ENCODE data around the gene EME1. TPM values are rescaled to one million over a fixed set of nuclear protein-coding genes. Genes with fewer than 3 reads are reported as not detected.
A peak's percentile ranks its signal among the peaks of the same experiment; 100 is the strongest.

The EME1 gene
- total and polyA plus RNA-seq, 2 of the 13 experiments (the other 11 are each of a cell fraction or from before 2014, with no cell fraction given) = 20.7 to 24.6 TPM

GRCh38 chr17:50422738-50423137, 49.7 kb downstream of the EME1 start (continued):
- TF ChIP-seq ZNF800 (CRISPR knock-in tag; IDR thresholded peaks at IDR 0.05) (no peak), GATAD2A (CRISPR knock-in tag; IDR thresholded peaks at IDR 0.05) (peak; percentile 84), ZNF629 (CRISPR knock-in tag; conservative IDR thresholded peaks at IDR 0.05) (no peak), MLLT10 (CRISPR knock-in tag; IDR thresholded peaks at IDR 0.05) (no peak), ZNF260 (CRISPR knock-in tag; IDR thresholded peaks at IDR 0.05; ENCODE audit: borderline replicate concordance, low read depth) (no peak), ZNF3 (CRISPR knock-in tag; IDR thresholded peaks at IDR 0.05) (peak; percentile 81; the same call in 1 of the 2 replicates), KLF12 (CRISPR knock-in tag; IDR thresholded peaks at IDR 0.05; ENCODE audit: borderline replicate concordance) (no peak), YEATS2 (CRISPR knock-in tag; IDR thresholded peaks at IDR 0.05; ENCODE audit: borderline replicate concordance) (no peak), RFX1 (IDR thresholded peaks at IDR 0.05) (no peak), ZNF841 (CRISPR knock-in tag; IDR thresholded peaks at IDR 0.05; ENCODE audit: borderline replicate concordance) (no peak), NR1H2 (CRISPR knock-in tag; IDR thresholded peaks at IDR 0.05; ENCODE audit: borderline replicate concordance, low read depth) (no peak), NFE2L1 (CRISPR knock-in tag; IDR thresholded peaks at IDR 0.05; ENCODE audit: borderline replicate concordance) (no peak), RXRB (CRISPR knock-in tag; IDR thresholded peaks at IDR 0.05; ENCODE audit: borderline replicate concordance) (peak; percentile 63; the same call in 1 of the 2 replicates), PAX8 (CRISPR knock-in tag; IDR thresholded peaks at IDR 0.05; ENCODE audit: borderline replicate concordance) (no peak), ZEB1 (IDR thresholded peaks at IDR 0.05; ENCODE audit: insufficient replicate concordance, low read depth) (no peak), ZNF20 (CRISPR knock-in tag; IDR thresholded peaks at IDR 0.05) (no peak), ZFAT (CRISPR knock-in tag; conservative IDR thresholded peaks at IDR 0.05) (no peak), NONO (IDR thresholded peaks at IDR 0.05) (no peak), NONO (CRISPR knock-in tag; conservative IDR thresholded peaks at IDR 0.05) (no peak), ZNF776 (CRISPR knock-in tag; IDR thresholded peaks at IDR 0.05) (no peak), ZMAT3 (CRISPR knock-in tag; conservative IDR thresholded peaks at IDR 0.05) (no peak), ETV5 (CRISPR knock-in tag; IDR thresholded peaks at IDR 0.05; ENCODE audit: borderline replicate concordance) (no peak), ZNF792 (CRISPR knock-in tag; IDR thresholded peaks at IDR 0.05) (no peak), MIER2 (CRISPR knock-in tag; IDR thresholded peaks at IDR 0.05) (0 out of 2 replicates have a peak, but pooled peaks have one; percentile 36), HCFC1 (IDR thresholded peaks at IDR 0.05; ENCODE audit: low read depth, low read length) (no peak), HDAC6 (IDR thresholded peaks at IDR 0.05; ENCODE audit: low read depth, low read length) (no peak), PHF21A (CRISPR knock-in tag; IDR thresholded peaks at IDR 0.05) (no peak), UBTF (CRISPR knock-in tag; IDR thresholded peaks at IDR 0.05) (no peak)
- TF ChIP-seq, protein P1, sequence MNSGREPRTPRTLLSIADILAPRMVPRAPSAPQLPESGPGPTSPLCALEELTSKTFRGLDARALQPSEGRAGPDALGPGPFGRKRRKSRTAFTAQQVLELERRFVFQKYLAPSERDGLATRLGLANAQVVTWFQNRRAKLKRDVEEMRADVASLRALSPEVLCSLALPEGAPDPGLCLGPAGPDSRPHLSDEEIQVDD (CRISPR knock-in tag; IDR thresholded peaks at IDR 0.05; ENCODE audit: borderline replicate concordance) = no peak
- TF ChIP-seq, protein P2, sequence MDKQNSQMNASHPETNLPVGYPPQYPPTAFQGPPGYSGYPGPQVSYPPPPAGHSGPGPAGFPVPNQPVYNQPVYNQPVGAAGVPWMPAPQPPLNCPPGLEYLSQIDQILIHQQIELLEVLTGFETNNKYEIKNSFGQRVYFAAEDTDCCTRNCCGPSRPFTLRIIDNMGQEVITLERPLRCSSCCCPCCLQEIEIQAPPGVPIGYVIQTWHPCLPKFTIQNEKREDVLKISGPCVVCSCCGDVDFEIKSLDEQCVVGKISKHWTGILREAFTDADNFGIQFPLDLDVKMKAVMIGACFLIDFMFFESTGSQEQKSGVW (CRISPR knock-in tag; IDR thresholded peaks at IDR 0.05; ENCODE audit: borderline replicate concordance) = no peak
